Duodenal mucosa (tissue), 2 donors: ENCODE measurements around the gene LHFPL3.
"Not testable (repeated sequence)": the region's sequence is repeated elsewhere in the genome, so short reads cannot be mapped to it uniquely, and the experiment has no call there.

ENCODE experiments used
- H3K27ac ChIP-seq: one replicate; pipeline ENCODE4 v1.7.0; 2013; ENCODE audit warnings: low read depth, low read length
- H3K27me3 ChIP-seq, 2 donors: one replicate each; pipeline ENCODE4 v1.7.0; 2013; ENCODE audit warnings: low read length in 2 of 2, control low read depth in 1 of 2; ENCODE audit not compliant: insufficient read depth in 2 of 2, control insufficient read depth in 1 of 2
- H3K36me3 ChIP-seq, 2 donors: one replicate each; pipeline ENCODE4 v1.7.0; 2013; ENCODE audit warnings: low read length in 2 of 2, control low read depth in 1 of 2; ENCODE audit not compliant: insufficient read depth in 2 of 2, control insufficient read depth in 1 of 2
- H3K4me1 ChIP-seq, 2 donors: one replicate each; pipeline ENCODE4 v1.7.0; 2013; ENCODE audit warnings: low read length in 2 of 2, control low read depth in 1 of 2; ENCODE audit not compliant: insufficient read depth in 2 of 2, control insufficient read depth in 1 of 2
- H3K4me3 ChIP-seq, 2 donors: one replicate each; pipeline ENCODE4 v1.7.0; 2013; ENCODE audit warnings: low read length in 2 of 2, low read depth in 1 of 2
- H3K9ac ChIP-seq, 2 donors: one replicate each; pipeline ENCODE4 v1.7.0; 2013; ENCODE audit warnings: low read length in 2 of 2, low read depth in 1 of 2
- H3K9me3 ChIP-seq, 2 donors: one replicate each; pipeline ENCODE4 v1.7.0; 2013; ENCODE audit warnings: low read length in 2 of 2, control low read depth in 1 of 2; ENCODE audit not compliant: control insufficient read depth in 1 of 2

The LHFPL3 gene

DNA sequence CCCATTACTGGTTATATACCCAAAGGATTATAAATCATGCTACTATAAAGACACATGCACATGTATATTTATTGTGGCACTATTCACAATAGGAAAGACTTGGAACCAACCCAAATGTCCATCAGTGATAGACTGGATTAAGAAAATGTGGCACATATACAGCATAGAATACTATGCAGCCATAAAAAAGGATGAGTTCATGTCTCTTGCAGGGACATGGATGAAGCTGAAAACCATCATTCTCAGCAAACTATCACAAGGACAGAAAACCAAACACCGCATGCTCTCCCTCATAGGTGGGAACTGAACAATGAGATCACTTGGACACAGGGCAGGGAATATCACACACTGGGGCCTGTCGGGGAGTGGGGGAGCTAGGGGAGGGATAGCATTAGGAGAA is 392.6 kb downstream of the LHFPL3 start:
- not testable (repeated sequence) for H3K4me1 ChIP-seq, H3K4me3 ChIP-seq, H3K9ac ChIP-seq, H3K27me3 ChIP-seq, H3K9me3 ChIP-seq, H3K36me3 ChIP-seq, H3K27ac ChIP-seq

DNA sequence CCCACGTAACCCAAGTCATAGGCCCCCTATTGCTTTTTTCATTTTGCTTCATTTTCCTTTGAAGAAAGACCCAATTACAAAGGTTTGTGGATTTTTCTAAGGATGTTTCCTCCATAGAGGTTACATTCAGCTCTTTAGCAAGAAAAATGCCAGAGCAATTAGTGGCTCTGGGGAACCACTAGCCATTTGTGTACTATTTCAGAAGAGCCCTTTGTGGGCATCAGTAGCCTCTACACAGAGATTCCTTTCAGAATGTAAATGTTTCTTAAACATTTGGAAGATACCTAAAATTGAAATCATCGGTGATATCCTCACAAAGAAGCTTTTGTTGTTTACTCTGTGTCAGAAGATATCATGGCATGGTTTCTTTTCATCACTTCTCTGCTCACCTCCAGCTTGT is 394.6 kb downstream of the LHFPL3 start:
- Histone ChIP-seq H3K36me3 (no peaks in the 10 kb centered on the region), H3K9me3 (no peaks in the 10 kb centered on the region), H3K4me1 (no peaks in the 10 kb centered on the region), H3K27me3 (no peaks in the 10 kb centered on the region), H3K27ac (no peak overlapping the region), H3K4me3 (no peak overlapping the region), H3K9ac (no peak overlapping the region)

DNA sequence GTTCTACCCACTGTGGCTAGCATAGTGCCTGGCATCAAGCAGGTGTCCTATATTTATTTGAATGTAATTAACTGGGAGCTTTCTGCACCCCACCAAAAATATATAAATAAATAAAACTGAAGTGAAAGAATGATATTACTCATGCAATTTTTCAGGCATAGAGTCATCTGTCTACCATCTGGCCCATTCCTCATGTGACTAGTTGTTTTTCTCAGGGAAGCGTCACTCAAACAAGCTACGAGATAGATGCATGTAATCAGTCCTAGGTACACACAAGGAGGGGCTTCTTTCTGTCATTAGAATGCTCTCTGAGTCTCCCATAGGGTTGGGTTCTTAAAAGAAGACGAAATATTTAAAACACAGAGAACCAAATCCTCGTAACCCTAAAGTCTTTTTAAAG is 430.1 kb downstream of the LHFPL3 start:
- H3K27ac ChIP-seq = no peak overlapping the region
- H3K27me3 ChIP-seq = no peaks in the 10 kb centered on the region
- H3K9ac ChIP-seq = no peak overlapping the region
- H3K36me3 ChIP-seq = no peaks in the 10 kb centered on the region
- no peaks in the 10 kb centered on the region for H3K4me1 ChIP-seq
- H3K9me3 ChIP-seq = no peaks in the 10 kb centered on the region
- H3K4me3 ChIP-seq = no peak overlapping the region

DNA sequence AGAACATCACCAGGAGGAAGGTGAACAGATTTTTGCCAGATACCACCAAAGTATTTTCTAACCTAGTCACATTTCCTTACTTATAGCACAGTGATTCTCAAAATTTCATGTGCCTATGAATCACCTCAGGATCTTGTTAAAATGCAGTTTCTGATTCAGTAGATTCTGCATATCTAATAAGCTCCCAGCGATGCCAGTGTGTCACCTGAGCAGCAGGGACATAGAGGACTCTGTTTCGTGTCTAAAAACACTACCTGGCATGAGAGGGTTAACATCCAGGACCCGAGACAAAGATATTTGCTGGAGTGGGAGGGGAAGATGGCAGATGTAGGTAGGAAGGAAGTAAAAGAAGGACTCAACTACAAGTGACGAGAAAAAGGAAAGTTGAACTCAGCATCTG is 433.5 kb downstream of the LHFPL3 start:
- no peak overlapping the region for H3K9ac ChIP-seq
- no peak overlapping the region for H3K27ac ChIP-seq
- no peaks in the 10 kb centered on the region for H3K36me3 ChIP-seq
- H3K4me3 ChIP-seq = no peak overlapping the region
- H3K27me3 ChIP-seq = no peaks in the 10 kb centered on the region
- H3K9me3 ChIP-seq = no peaks in the 10 kb centered on the region
- no peaks in the 10 kb centered on the region for H3K4me1 ChIP-seq

DNA sequence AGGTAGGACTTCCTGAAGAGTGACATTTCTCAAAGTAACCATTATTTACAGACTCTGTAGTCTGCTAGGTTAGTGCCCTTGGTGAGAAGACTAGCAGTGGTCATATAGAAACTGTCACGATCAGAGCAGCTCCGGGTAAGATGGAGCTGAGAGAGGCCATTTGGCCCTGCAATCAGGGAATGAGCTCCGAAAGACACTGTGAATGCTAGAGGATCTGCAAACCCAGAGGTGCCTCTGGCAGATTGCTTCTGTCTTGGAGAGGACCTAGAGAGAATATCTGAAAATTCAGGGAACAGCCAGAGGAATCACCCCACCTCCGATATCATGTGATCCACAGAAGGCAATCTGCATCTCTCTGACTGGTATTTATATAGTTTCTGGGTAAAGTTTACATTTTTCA is 438.7 kb downstream of the LHFPL3 start:
- Histone ChIP-seq H3K4me1 (no peaks in the 10 kb centered on the region), H3K36me3 (no peaks in the 10 kb centered on the region)

DNA sequence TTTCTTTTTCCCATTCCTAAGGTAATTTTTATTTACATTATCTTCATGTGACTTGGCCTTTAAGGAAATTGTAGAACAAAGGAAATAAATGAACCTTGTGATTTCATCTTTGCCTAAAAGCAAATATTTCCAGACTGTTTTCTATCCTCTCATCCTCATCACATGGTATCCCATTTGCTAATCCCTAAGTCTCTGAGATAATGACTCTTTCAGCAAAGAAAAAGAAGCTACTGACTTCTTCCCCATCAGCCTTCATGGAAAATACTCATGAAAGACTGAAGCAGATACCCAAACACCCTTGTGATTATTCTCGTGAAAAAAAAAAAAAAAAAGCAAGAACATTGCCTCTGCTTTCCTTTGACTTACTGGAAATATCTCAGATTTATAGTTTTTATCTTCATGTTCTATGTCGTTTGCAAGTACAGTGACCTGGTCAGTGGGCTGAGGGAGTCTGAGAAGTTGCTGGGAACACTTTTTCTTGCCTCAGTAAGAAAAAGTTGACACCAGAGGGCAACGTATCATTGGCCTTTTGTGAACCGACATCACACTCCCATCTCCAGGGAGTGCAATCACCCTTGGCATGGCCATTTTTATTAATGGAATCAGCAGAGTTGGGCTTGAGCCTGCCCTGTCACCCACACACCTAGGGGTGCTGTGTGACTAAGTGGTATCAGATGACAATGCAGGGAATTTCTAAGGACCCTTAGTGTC is 439.6 kb downstream of the LHFPL3 start:
- no peaks in the 10 kb centered on the region for H3K27me3 ChIP-seq
- no peaks in the 10 kb centered on the region for H3K9me3 ChIP-seq
- H3K36me3 ChIP-seq = no peaks in the 10 kb centered on the region
- no peaks in the 10 kb centered on the region for H3K4me1 ChIP-seq
- H3K27ac ChIP-seq = no peak overlapping the region
- H3K9ac ChIP-seq = no peak overlapping the region
- no peak overlapping the region for H3K4me3 ChIP-seq

More for the DNA sequence above, 438.7 kb downstream of the LHFPL3 start:
- Histone ChIP-seq H3K27me3 (no peaks in the 10 kb centered on the region), H3K9me3 (no peaks in the 10 kb centered on the region), H3K4me3 (no peak overlapping the region), H3K27ac (no peak overlapping the region), H3K9ac (no peak overlapping the region)

DNA sequence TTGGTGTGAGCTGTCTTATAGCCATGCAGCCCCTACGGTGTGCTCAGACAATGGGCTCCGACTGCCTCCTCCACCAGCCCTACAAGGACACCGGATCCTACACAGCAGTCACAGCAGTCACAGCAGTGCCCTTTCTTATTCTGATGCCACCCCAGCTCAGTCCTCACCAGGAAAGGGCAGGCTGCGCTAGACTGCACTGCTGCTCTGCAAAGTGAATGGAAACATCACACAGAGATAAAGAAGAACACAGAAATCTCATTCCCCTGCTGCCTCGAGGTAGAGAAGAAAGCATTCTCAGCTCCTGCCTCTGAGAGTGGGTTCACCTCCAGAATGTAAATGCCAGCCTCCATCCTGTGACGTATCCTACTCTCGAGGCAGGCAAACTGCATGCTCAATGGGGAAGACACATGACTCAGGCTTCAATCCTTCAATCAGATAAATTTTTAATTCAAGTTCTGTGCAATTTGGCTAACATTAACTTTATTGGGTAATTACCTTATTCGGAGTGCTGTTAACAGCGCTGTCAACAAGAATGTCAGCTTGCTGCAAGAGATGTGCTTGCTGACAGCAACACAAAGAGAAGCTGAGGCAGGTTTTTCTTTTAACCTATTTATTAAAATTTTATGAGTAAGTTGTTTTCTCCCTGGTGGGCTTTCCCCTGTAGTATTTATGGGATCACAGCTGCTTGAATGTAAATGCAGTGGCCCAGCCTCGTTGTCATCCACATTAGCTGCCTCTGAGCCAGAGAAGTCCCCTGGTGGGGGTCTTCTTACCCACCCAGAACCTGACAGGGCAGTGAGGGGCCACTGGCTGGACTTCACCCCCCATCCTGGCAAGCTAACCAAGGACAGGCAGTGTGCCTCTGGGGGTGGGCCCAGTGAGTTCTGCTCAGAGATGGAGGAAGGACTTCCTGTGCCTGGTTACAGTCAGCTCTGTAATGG is 444.3 kb downstream of the LHFPL3 start:
- Histone ChIP-seq H3K4me3 (no peak overlapping the region), H3K9ac (no peak overlapping the region), H3K9me3 (no peaks in the 10 kb centered on the region), H3K27me3 (no peaks in the 10 kb centered on the region), H3K36me3 (no peaks in the 10 kb centered on the region), H3K4me1 (no peaks in the 10 kb centered on the region), H3K27ac (no peak overlapping the region)

DNA sequence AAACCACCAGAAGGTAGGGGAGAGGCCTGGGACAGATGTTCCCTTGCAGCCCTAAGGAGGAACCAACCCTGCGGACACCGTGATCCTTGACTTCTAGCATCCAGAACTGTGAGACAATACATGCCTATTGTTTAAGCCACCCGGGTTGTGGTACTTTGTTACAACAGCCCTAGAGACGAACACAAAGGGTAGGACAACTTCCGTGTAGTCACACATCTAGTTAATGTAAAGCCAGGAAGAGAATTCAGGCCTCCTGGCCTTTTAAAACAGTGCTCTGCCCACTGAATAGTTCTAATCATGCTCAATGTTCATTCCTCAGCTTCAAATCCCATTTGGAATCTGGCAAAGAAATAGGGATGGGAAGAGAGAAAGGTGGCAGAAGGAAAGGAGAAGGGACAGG is 445.4 kb downstream of the LHFPL3 start:
- Histone ChIP-seq H3K9ac (no peak overlapping the region), H3K4me3 (no peak overlapping the region), H3K36me3 (no peaks in the 10 kb centered on the region), H3K27me3 (no peaks in the 10 kb centered on the region), H3K9me3 (no peaks in the 10 kb centered on the region), H3K27ac (no peak overlapping the region), H3K4me1 (no peaks in the 10 kb centered on the region)

DNA sequence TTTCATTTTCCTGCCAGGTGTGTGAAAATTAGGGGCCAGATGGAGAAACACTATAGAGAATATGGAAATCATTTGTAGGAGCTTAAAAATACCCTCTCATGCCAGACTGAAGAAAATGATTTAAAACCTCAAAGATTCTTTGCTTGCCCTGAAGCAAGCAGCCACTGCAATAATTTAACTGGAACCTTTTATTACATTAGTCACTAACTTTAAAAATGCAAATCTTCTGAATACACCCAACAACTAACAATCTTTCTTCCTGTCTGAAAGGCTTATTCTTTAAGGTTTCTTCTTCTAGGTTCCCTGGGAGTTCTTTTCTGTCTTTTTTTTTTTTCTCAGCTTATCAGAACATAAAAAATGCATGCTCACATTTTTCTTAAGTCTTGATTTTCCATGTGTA is 447.1 kb downstream of the LHFPL3 start:
- H3K4me1 ChIP-seq = no peaks in the 10 kb centered on the region
- H3K27me3 ChIP-seq = no peaks in the 10 kb centered on the region
- H3K27ac ChIP-seq = no peak overlapping the region
- no peak overlapping the region for H3K4me3 ChIP-seq
- H3K36me3 ChIP-seq = no peaks in the 10 kb centered on the region
- no peak overlapping the region for H3K9ac ChIP-seq
- H3K9me3 ChIP-seq = no peaks in the 10 kb centered on the region

DNA sequence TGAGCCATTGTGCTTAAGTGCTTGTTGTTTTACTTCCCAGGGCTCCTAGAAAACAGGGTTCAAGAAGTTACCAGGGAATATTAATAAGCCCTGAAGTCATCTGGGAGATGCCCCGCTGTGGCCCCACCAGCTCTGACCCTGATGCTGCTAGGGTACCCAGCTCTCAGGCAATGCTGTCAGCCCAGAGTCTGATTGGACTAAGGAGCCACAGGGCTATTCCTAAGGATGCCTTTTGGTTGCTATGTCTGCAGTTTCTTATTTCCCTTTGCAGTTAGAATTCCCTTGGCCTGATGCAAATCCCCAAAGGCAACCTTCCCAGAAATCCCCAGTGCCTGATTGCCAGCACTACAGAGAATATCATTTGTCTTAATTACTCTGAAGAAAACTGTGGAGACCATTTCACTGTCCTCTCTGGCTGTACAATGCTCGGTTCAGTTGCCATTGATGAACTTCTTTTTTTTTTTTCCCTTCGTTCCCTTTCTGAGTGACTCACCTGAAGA is 448.9 kb downstream of the LHFPL3 start:
- H3K9me3 ChIP-seq = no peaks in the 10 kb centered on the region
- H3K4me3 ChIP-seq = no peak overlapping the region
- H3K9ac ChIP-seq = no peak overlapping the region
- H3K4me1 ChIP-seq = no peaks in the 10 kb centered on the region
- no peaks in the 10 kb centered on the region for H3K36me3 ChIP-seq
- H3K27ac ChIP-seq = no peak overlapping the region
- no peaks in the 10 kb centered on the region for H3K27me3 ChIP-seq
